Neural progenitor cell (in vitro differentiated cells): ENCODE measurements around the gene MYBPC1.
"Not testable (repeated sequence)": the region's sequence is repeated elsewhere in the genome, so short reads cannot be mapped to it uniquely, and the experiment has no call there.

Source experiments
- EZH2 ChIP-seq: fragments of 200-600 bp; sonication (generic); IDR thresholded peaks from 2 replicates; pipeline ENCODE4 v1.6.1; 2017; ENCODE audit warnings: antibody characterized with exemption, mild to moderate bottlenecking, moderate library complexity
- TF ChIP-seq, protein P1 (sequence below): fragments of 200-600 bp; sonication (generic); IDR thresholded peaks from 2 replicates; pipeline ENCODE4 v1.5.1; 2017; ENCODE audit warnings: antibody characterized with exemption, mild to moderate bottlenecking

DNA sequence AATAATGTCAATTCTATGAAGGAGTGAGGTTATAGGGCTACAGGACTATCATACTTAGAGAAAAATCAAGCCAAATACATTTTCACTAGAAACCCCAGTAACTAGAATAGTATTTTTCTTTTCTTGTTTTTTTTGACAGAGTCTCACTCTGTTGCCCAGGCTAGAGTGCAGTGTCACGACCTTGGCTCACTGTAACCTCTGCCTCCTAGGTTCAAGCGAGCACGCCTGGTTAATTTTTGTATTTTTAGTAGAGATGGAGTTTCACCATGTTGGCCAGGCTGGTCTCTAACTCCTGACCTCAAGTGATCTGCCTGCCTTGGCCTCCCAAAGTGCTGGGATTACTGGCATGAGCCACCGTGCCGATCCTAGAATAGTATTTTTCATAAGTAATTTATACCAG lies 139.7 kb downstream of the MYBPC1 start:
- TF ChIP-seq, protein P1, sequence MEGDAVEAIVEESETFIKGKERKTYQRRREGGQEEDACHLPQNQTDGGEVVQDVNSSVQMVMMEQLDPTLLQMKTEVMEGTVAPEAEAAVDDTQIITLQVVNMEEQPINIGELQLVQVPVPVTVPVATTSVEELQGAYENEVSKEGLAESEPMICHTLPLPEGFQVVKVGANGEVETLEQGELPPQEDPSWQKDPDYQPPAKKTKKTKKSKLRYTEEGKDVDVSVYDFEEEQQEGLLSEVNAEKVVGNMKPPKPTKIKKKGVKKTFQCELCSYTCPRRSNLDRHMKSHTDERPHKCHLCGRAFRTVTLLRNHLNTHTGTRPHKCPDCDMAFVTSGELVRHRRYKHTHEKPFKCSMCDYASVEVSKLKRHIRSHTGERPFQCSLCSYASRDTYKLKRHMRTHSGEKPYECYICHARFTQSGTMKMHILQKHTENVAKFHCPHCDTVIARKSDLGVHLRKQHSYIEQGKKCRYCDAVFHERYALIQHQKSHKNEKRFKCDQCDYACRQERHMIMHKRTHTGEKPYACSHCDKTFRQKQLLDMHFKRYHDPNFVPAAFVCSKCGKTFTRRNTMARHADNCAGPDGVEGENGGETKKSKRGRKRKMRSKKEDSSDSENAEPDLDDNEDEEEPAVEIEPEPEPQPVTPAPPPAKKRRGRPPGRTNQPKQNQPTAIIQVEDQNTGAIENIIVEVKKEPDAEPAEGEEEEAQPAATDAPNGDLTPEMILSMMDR = not testable (repeated sequence)
- TF ChIP-seq EZH2 = not testable (repeated sequence)
